Esophagus squamous epithelium (tissue), 5 donors: Measurements from ENCODE around the gene WWC1. TPM values are rescaled to one million over a fixed set of nuclear protein-coding genes. Genes with fewer than 3 reads are reported as not detected.

Source experiments
- DNase-seq: peaks from one replicate; lab custom pipeline; 2025; lab: John Stamatoyannopoulos, UW
- H3K27ac ChIP-seq, 4 donors: fragments of 200-600 bp; sonication (generic); one replicate each; pipeline ENCODE4 v1.5.1; 2016 to 2019; ENCODE audit warnings: mild to moderate bottlenecking in 1 of 4
- H3K27me3 ChIP-seq, 4 donors: fragments of 200-600 bp; sonication (generic); 1 replicate in 3 of 4; 2 replicates in 1 of 4; pipeline versions ENCODE4 v1.5.1 to v1.6.0; 2017 to 2021; ENCODE audit warnings: antibody characterized with exemption in 1 of 4
- H3K36me3 ChIP-seq, 3 donors: fragments of 200-600 bp; sonication (generic); one replicate each; pipeline ENCODE4 v1.5.1; 2016 to 2019
- H3K4me1 ChIP-seq, 3 donors: fragments of 200-600 bp; sonication (generic); one replicate each; pipeline ENCODE4 v1.5.1; 2017 to 2019
- H3K4me3 ChIP-seq, 4 donors: fragments of 200-600 bp; sonication (generic); 1 replicate in 3 of 4; 2 replicates in 1 of 4; pipeline ENCODE4 v1.5.1; 2016 to 2019; ENCODE audit warnings: mild to moderate bottlenecking in 2 of 4, moderate library complexity in 1 of 4
- H3K9me3 ChIP-seq, 3 donors: fragments of 200-600 bp; sonication (generic); one replicate each; pipeline ENCODE4 v1.5.1; 2016 to 2019
- POLR2A ChIP-seq, 4 donors: fragments of 450-650 bp; IDR thresholded peaks; one replicate each; pipeline ENCODE4 v1.6.1; 2017; ENCODE audit warnings: antibody characterized with exemption in 4 of 4, mild to moderate bottlenecking in 4 of 4, moderate library complexity in 3 of 4
- WGBS, 2 donors: methylation state at CpG; one replicate each; pipeline ENCODE4 v1.1.5; 2018; 5-methylcytosine and 5-hydroxymethylcytosine counted together
- intact Hi-C: fragments of 100-400 bp; cut with DNase I; formaldehyde crosslinking; loops from one replicate; pipeline ENCODE4 v1.15.0; 2022
- total RNA-seq, 4 donors: library from RNA; depleted of rRNA; stranded (reverse); fragments of >200 nt; gene quantifications; one replicate each; pipeline ENCODE4 v1.1.0, GENCODE V29; 2016
- TF ChIP-seq, protein P1 (sequence below), 6 experiments: fragments of 450-650 bp in 4 of 6; fragments of 200-600 bp in 2 of 6; sonication (generic) in 2 of 6; IDR thresholded peaks; one replicate each; pipeline ENCODE4 v1.5.1; 2016 to 2019; ENCODE audit warnings: antibody characterized with exemption in 6 of 6, mild to moderate bottlenecking in 4 of 6, moderate library complexity in 4 of 6
- donor health status: DM: yes; HTN: yes; CAD: no.

The WWC1 gene
- total RNA-seq, 4 donors from 2014 or later, result 14.4 to 25.0 (median 16.1) TPM

DNA sequence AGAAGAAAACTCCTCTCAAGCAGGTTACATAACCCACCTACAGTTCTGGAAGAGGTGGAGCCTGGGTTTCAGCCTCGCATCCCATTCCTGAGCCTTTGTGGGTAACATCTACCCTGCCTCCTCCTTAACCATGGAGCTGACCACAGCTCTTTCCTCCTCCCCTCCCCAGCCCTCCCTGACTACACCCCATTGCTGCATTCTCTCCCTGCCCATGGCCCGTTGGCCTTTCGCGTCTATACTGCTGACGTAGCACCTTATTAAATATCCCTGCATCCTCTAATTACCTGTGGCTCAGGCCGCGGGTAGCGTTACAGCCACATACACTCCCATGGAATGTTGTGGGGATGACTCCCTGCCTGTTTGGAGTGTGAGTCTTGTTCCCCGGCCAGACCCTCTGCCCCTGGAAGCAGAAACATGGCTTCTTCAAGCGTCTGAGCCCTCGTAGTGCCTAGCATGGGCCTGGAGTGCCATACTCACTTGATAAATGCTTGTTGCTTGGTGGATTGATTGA lies 72.8 kb downstream of the WWC1 start:
- WGBS, 2 donors, result 82 to 84% methylated on average over 10 to 11 of the region's 11 CpGs
- H3K4me1 ChIP-seq, result peaks cover 12 to 53% (median 22%) of the 10 kb centered on the region in 3 donors
- H3K9me3 ChIP-seq, result no peaks in the 10 kb centered on the region
- no peaks in the 10 kb centered on the region for H3K27me3 ChIP-seq
- DNase-seq, result no peak
- TF ChIP-seq, protein P1, sequence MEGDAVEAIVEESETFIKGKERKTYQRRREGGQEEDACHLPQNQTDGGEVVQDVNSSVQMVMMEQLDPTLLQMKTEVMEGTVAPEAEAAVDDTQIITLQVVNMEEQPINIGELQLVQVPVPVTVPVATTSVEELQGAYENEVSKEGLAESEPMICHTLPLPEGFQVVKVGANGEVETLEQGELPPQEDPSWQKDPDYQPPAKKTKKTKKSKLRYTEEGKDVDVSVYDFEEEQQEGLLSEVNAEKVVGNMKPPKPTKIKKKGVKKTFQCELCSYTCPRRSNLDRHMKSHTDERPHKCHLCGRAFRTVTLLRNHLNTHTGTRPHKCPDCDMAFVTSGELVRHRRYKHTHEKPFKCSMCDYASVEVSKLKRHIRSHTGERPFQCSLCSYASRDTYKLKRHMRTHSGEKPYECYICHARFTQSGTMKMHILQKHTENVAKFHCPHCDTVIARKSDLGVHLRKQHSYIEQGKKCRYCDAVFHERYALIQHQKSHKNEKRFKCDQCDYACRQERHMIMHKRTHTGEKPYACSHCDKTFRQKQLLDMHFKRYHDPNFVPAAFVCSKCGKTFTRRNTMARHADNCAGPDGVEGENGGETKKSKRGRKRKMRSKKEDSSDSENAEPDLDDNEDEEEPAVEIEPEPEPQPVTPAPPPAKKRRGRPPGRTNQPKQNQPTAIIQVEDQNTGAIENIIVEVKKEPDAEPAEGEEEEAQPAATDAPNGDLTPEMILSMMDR (IDR thresholded peaks at IDR 0.05), result no peak
- TF ChIP-seq POLR2A (IDR thresholded peaks at IDR 0.05), result no peak
- intact Hi-C loops, result no loop called here
- peak overlapping the region; percentile 50 to 77 (median 64) for H3K27ac ChIP-seq
- H3K36me3 ChIP-seq, result no peaks in the 10 kb centered on the region
- no peak overlapping the region for H3K4me3 ChIP-seq

DNA sequence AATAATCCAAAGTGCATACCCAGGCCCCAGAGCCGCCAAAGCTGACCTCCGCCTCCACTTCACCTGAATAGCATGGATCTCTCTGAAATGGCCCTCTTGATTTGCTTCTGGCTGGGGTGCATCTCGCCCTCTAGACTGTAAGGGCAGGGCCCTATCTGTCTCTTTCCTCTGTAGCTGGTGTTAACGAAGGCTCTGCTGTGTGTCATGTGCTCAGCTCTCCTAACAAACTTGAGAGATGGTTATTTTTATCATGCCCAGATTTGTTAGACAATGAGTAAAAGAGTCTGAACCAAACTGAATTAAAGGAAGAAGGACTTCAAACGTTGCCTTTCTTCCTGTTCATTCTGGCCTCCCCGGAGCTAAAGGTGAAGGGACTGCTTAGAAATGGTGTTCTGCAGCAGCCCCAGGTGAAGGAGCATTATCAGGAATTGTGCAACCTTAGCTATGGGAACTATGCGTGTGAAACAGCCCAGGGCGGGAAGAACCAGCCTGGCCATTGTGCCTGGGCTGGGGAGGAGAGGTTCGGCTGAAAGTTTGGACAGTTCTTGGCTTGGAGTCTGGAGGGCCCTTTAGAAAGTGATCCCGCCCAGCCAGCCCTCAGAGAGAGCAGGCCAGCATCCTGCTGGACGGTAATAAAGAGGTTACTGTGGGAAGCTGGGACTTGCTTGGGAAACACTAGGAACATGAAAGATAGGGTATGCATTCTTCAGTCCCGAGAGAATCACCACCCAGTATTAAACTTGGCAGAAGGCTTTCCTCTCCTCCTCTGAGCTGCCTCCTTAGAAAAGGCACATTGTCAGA lies 73.5 kb downstream of the WWC1 start:
- 34 to 51% methylated on average over 11 to 12 of the region's 12 CpGs for whole genome bisulfite sequencing, 2 donors
- H3K4me3 ChIP-seq, result no peak overlapping the region
- no peaks in the 10 kb centered on the region for H3K36me3 ChIP-seq
- H3K27me3 ChIP-seq, result no peaks in the 10 kb centered on the region
- DNase-seq, result no peak
- no peaks in the 10 kb centered on the region for H3K9me3 ChIP-seq
- TF ChIP-seq, protein P1 (IDR thresholded peaks at IDR 0.05), result no peak
- no peak for TF ChIP-seq POLR2A (IDR thresholded peaks at IDR 0.05)
- H3K4me1 ChIP-seq, result peaks cover 12 to 45% (median 22%) of the 10 kb centered on the region in 3 donors
- intact Hi-C loops, result no loop called here
- H3K27ac ChIP-seq, result peak overlapping the region; percentile 50 to 77 (median 64)

DNA sequence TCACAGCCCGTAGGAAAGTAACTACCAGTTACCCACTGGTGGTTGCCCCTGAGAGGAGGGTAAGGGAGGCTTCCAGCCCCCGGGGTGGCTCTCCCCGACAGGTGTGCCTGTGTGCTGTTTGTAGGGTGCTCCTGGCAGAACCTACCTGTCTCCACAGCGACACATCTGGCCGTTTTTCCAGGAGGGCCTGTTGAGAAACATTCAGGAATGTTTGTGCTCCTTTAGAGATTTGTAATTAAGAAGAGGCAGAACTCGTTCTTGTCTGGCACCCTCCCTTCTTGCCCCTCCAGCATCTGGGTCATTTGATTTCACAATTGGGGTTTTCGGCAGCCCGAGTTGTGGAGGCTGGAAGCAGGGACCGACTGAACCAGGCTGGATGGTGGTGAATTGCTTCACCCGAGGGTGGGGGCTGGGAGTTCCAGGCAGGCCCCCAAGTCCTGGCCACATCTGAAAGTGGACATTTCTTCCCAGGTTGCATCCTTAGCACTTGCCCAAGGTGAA lies 74.2 kb downstream of the WWC1 start:
- peak overlapping the region; percentile 50 to 77 (median 66) for H3K27ac ChIP-seq
- H3K36me3 ChIP-seq, result no peaks in the 10 kb centered on the region
- H3K4me1 ChIP-seq, result peaks cover 12 to 39% (median 18%) of the 10 kb centered on the region in 3 donors
- no peaks in the 10 kb centered on the region for H3K9me3 ChIP-seq
- TF ChIP-seq, protein P1 (IDR thresholded peaks at IDR 0.05), result peak in 5 of 6 experiments; percentile 24 to 62 (median 35)
- TF ChIP-seq POLR2A (IDR thresholded peaks at IDR 0.05), result no peak
- H3K27me3 ChIP-seq, result no peaks in the 10 kb centered on the region
- intact Hi-C loops, result no loop called here
- no peak for DNase-seq
- 23 to 33% methylated on average over 6 to 8 of the region's 10 CpGs for WGBS, 2 donors
- H3K4me3 ChIP-seq, result no peak overlapping the region

DNA sequence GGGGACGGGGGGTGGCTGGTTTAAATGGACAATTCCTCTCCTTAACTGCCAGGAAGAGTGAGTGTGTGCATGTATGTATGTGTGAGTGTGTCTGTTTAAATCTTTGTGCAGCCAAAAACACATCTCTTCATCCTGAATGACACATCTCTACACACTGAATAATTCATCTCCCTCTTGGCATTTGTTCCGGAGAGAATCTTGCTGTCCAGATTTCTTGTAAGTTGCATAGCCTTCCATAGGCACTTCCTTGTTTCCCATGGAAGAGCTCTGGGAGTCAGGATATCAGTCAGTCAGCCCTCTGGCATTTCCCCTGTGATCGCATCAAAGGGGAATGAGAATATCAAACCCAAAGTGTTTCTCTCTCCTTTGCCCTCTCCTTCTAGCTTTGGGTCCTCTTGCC lies 74.7 kb downstream of the WWC1 start:
- WGBS, 2 donors, result 29 to 31% methylated on average over 2 to 3 of the region's 3 CpGs
- Histone ChIP-seq H3K27me3 (no peaks in the 10 kb centered on the region), H3K4me1 (peaks cover 8 to 34% (median 17%) of the 10 kb centered on the region in 3 donors), H3K4me3 (no peak overlapping the region), H3K36me3 (no peaks in the 10 kb centered on the region), H3K27ac (peak overlapping the region; percentile 34 to 77 (median 65)), H3K9me3 (no peaks in the 10 kb centered on the region)
- intact Hi-C loops, result no loop called here
- TF ChIP-seq POLR2A (IDR thresholded peaks at IDR 0.05), result no peak
- TF ChIP-seq, protein P1 (IDR thresholded peaks at IDR 0.05), result no peak
- no peak for DNase-seq

DNA sequence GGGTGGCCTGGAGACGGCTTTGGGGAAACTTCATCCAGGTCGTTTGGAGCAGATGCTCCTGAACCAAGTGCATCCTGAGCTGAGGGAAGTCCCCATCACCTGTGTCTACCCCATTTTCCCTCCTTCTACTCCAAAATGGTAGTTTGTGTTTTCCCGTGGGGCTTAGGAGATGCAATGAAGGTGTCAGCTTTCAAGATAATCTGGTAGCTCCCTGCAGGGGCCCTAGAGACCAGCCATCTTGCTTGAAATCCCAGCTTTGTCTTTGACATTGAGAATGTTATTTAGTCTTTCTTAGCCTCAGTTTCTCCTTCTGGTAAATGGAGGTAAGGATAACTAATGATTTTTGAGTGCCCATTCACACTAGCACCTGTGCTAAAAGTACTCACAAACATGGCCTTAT lies 77.4 kb downstream of the WWC1 start:
- no peak for DNase-seq
- Histone ChIP-seq H3K27ac (no peak overlapping the region), H3K4me3 (no peak overlapping the region), H3K27me3 (no peaks in the 10 kb centered on the region), H3K4me1 (peaks cover 6 to 26% (median 13%) of the 10 kb centered on the region in 3 donors), H3K9me3 (no peaks in the 10 kb centered on the region), H3K36me3 (no peaks in the 10 kb centered on the region)
- 74 to 81% methylated on average over 3 of the region's 3 CpGs for WGBS, 2 donors
- TF ChIP-seq POLR2A (IDR thresholded peaks at IDR 0.05), result no peak
- TF ChIP-seq, protein P1 (IDR thresholded peaks at IDR 0.05), result no peak
- intact Hi-C loops, result no loop called here
